CD4-positive, alpha-beta T cell treated with Interleukin-6 for 4 hours (primary cell): Measurements from ENCODE around the gene CERKL.
A peak's percentile ranks its signal among the peaks of the same experiment; 100 is the strongest.

Experiments
- DNase-seq: peaks from one replicate; pipeline ENCODE4 v3.0.0-alpha.2; 2020; ENCODE audit warnings: mixed read lengths

The CERKL gene

DNA sequence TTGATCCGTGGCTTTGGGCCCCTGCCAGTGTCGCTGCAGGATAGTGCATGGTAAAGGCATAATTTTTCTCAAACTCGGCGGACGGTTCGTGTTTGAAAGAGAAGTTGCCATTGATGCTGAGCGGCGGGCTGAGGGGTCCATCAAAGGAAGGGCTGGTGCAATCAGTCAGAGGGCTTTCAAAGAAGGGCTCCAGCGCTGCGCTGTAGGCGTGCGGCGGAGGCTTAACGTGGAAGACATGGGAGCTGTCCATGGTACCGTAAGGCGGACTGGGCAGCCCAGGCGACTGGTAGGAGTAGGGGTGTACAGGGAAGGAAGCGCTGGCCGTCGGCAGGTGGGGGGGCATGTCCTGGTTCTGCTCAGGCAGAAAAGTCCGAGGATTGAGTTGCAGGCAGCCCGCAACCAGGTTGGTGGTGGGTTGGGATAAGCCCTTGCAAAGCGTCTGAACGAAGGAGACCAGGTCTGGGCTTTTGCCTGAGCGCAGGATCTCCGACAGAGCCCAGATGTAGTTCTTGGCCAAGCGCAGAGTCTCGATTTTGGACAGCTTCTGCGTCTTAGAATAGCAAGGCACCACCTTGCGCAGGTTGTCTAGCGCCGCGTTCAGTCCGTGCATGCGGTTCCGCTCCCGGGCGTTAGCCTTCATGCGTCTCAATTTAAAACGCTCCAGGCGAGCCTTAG is 21.1 kb upstream of the CERKL start:
- DNase-seq: peak; percentile 49

DNA sequence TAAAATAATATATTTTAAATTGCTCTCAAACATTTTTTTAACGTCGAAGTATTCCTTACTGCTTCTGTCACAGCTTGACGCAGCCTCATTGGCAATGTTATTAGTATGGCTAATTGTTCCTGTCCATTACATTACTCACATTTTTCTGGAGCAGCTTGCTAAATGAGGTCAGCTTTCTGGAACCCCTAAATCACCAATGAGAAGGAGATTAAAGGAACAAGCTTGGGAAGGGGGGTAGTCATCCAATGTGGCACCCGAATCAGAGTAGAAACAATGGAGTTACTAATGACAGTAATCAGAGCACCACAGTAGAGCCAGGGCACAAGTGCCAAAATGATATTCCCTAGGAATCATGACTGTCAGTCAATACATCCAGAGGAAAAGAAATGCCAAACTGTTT is 18.3 kb upstream of the CERKL start:
- no peak for DNase-seq

DNA sequence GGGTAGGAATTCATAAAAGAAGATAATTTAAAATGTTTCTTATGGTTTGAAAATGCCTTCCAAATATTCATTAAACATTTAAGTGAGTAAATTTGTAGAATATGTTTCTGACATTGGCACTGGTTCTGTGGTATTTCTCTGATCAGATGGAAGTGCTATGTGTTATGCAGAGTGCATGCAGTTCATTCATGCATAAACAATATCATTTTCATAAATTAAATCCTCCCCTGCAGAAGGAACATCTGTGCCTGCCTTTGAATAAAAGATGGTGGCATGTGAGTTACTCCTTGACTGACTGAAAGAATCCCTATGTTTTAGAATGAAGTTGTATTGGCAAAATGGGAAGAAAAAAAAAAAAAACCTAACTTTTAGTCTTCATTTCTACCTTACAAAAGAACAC is 17.6 kb upstream of the CERKL start:
- DNase-seq: no peak

DNA sequence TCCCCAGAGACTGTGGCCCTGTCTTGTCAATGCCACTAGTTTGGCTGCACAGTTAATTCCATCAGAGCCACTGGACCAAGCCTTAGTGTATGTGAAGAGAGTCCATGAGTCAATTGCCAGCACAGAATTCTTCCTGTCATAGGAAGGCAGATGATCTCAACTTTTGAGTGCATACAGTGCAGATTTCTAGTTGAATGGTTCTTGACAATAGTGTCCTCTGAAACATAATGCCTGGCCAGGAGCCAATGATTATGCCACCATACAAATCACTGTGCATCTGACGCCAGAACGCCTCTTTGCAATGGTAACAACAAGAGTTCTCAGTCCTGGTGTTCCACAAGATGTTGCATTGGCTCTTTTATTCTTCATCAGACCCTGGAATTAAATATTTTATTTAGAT is 16.3 kb upstream of the CERKL start:
- DNase-seq: no peak

DNA sequence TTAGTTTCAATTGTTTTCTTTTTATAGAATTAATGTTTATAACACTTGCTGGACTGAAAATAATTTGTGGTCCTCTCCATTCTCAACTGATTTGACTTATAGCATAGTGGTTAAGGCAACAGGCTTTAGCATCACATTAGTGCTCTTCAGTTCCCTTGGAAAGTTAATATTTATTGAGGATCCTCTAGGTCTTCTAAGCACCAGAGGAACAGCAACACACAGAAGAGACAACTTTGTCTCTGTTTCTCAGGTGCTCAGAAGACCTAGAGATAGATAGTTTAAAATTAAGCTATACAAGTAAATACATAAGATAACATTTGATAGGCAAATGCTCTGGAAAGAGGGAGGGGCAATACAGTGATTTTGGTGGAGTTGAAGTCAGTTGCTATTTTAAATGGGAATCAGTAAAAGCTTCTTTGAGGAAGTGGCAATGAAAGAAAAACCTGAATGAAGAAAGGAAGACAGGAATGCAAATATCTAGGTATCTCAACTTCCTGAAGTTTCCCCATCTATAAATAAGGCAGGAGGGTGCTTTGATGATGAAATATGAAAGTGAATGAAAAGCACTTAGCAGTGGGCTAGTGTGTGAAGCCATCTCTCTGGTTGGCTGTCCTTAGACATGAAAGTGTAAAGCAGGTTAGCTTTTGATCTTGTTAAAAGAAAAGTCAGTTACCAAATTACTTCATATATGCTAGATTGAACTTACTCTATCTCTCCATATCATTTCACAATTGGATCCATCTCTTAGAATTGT is 15.5 kb upstream of the CERKL start:
- DNase-seq: no peak

DNA sequence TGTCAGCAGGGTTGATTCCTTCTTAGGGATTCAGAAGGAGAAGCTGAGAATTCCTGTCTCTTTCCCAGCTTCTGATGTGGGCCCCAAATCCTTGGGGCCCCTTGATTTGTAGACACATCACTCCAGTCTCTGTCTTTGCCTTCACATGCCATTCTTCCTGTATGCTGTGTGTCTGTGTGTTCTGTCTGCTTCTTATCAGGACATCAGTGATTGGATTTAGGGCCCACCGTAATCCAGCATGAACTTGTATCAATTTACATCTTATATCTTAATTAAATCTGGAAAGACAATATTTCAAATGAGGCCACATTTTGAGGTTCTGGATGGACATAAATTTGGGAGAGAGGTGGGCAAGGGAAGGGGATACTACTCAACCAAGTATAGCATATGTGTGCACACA is 13.7 kb upstream of the CERKL start:
- DNase-seq: no peak

DNA sequence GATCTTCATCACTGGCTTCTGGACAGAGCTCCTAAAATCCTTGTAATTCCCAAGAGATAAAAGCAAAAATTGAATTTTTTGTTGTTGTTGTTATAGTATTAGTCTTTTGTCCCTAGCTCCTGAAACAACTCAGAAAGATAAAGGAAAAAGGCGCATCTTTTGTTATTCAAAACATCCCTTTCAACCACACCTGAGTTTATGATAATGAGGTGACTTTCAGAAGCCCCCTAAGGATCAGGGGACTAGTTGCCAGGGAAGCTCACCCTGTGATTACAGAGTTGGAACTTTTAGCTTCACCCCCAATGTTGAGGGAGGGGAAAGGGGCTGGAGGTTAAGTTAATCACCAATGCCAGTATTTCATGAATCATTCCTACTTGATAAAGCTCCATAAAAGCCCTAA is 10.3 kb upstream of the CERKL start:
- DNase-seq: no peak

DNA sequence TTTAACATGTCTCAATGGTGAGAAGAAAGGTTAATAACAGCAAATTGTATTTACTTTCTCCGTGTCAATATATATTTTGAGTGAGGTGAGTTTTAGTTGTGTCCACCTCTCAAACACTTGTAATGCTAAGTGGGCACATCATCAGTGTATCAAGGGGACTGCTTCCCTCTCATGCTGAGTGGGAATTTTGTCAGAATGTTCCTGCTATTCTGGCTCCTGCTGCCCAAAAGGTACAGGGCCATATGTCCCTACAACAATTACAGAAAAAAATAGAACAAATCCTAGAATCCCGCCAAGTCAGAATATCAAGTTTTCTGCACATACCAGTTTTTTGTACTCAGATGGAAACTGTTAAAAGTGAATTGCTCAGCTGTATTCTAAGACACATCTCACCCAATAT is 5.4 kb upstream of the CERKL start:
- DNase-seq: no peak

DNA sequence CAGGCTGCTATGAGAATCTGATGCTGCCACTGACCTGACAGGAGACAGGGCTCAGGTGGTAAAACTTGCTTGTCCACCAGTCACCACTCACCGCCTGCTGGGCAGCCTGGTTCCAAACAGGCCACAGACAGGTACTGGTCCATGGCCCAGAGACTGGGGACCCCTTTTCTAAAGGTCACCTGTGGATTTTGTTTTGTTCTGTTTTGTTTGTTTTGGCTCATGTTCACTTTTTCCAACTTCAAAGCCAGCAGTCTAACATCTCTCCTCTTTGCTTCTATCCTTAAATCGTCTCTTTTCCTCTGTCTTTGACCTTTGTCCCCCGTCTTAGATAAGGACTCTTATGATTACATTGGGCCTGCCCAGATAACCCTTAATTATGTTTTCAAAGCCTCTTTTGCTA is 3.3 kb upstream of the CERKL start:
- no peak for DNase-seq

DNA sequence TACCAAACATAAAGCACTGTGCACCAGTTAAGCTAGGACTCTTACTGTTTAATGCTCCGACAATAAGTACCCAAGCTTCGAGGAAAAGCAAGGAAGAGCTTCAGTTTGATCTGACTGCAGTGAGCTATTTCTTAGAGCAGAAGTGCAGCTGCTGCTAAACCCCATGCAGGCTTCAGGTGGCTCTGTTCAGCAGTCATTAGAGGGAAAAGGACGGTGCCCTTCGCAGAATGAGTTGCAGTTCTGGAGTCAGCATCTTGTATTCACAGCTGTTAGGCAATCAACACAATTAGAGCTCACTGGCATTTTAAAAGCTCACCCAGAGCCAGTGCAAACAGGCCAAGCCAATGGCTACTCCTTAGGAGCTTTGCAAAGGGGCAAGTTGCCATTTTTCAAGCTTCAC is 1.5 kb upstream of the CERKL start:
- DNase-seq: no peak

DNA sequence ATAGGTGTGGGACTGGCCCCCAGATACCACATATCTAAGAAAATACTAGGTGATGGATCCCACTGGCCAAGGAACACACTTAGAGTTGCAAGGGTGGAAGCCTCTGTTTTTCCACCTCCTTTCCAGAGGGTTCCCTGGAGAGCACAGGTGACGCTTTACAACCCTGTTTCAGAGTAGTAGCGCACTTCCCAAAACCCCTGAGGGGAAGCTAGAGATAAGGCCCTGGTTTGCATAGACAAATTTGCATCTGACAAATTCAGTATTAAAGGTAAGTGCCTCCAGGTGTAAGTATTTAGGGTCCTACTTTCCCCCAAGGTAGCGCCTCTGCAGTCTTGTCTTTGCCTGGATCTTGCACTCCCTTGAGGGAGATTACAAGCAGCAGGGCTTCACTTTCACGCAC is 474 bp upstream of the CERKL start:
- DNase-seq: no peak

DNA sequence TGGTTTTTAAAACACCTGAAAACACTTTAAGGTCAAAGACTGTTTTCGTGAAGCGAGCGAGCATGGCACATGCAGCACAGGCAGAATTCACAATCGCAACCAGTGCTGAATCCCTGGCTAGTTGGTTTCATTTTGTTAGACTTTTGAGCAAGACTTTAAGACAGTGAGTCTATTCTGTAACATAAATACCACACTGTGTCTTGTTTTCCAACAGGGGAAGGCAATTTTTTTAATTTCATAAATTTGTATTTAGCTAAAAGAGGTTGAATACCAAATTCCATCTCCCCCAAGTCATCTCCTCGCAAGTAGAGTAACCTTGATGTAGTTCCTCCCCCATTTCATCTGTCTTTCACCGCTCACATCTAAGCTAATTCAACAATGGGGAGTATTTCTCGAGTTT is 1.4 kb downstream of the CERKL start:
- no peak for DNase-seq

DNA sequence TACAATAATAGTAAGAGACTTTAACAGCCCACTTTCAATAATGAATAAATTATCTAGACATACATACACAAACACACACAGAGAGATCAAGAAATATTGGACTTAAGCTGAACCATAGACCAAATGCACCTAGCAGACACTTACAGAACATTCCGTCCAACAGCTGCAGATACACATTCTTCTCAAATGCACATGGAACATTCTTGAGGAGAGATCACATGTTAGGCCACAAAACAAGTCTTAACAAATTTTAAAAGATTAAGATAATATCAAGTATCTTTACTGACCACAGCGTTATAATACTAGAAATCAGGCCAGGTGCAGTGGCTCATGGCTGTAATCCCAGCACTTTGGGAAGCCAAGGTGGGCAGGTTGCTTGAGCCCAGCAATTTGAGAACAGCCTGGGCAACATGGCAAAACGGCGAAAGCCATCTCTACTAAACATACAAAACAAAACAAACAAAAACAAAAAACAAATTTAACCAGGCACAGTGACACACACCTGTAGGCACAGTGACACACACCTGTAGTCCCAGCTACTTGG is 7.4 kb downstream of the CERKL start:
- no peak for DNase-seq

DNA sequence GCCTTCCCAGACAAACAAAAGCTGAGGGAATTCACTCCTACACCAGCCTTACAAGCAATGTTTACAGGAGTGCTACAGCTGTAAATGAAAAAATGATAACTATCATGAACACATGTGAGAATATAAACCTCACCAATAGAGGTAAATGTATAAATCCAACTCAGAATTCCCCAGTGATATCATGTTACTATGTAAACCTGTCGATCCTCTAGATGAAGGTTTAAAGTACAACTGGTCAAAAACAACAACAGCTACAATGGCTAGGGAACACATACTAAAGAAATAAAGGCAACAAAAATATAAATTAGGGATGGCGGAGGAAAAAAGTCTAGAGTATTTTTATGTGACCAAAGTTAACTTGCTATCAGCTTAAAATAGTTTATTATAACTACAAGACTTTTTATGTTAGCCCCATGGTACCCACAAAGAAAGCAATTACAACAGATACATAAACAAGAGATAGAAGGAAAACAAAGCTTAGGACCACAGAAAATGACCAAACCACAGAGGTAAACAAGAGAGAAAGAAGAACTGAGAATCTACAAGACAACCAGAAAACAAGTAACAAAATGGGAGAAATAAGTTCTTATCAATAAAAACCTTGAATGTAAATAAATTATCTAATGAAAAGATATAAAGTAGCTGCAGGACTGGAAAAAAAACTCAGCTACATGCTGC is 8.3 kb downstream of the CERKL start:
- DNase-seq: no peak

DNA sequence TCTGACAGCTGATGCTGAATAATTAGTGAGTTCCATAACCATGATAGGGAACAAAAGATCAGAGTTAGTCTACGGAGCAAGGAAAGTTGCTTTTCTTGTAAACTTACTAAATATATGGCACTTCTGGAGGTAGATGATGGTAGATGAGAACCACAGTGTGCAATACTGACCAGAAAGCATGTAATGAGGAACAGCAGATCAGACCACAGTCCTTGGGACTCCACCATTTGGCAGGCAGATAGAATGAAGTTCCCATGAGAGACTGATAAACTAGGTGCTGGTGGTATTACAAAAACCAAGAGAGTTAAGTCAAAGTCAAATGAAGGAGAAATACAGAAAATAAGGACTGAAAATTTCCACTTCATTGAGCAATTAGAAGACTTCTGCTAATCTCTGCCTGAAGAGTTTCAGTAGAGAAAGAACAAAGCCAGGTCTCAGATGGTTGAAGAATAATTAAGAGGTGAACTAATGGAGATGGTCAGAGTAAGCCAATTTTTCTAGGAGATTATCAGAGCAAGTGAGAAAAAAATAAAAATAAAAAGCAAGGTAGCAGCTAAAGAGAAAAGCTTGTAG is 10.4 kb downstream of the CERKL start:
- DNase-seq: no peak

DNA sequence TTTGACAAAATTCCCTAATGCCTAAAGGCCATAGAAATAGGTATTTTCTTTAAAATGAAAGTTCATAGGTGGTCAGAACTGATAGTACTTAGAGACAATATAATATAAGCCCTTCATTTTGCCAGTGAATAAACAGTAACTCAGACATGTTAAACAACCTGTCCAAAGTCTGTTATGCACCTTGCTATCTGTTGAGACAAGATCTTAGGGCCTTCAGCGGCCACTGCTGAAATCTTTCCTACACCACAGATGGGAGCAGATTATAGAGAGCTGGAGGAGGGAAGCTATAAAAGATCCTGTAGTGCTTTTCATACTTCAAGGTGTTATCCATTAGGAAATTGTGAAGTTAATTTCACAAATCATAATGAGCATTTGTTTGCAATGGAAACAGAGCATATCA is 13.8 kb downstream of the CERKL start:
- DNase-seq: no peak

DNA sequence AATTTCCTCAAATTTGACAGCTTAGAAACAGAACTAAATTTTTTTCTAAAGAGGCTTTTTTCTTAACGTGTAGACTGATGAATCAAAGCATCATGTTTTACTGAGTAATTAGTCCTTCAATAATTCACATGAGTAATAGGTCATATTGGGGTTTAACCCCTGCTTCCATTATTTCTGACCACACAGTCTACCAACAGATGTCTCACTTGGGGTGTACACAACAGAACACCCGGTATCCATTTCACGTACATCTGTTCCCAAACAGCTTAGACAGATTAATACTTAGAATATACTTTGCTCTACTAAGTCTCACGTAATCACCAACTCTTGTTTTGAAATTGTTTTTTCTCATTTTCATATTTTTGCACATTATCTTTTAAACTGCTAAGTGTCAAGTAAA is 14.8 kb downstream of the CERKL start:
- DNase-seq: no peak

DNA sequence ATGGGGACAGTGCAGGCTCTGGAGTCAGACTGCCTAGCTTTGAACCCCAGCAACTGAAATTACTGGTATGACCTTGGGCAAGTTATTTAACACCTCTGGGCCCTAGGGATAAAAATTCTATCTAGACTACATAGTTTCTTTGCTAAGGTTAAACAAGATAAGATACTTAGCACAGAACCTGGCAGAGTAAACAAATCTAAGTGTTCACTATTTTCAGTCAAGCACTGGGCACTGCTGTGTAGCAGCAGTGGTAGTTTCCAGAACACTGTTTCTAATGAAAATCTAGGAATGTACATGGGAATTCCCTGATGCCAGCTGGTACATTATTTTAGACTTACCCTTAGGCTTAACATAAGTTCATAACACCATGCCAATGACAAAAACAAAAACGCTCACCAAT is 17.2 kb downstream of the CERKL start:
- DNase-seq: no peak

DNA sequence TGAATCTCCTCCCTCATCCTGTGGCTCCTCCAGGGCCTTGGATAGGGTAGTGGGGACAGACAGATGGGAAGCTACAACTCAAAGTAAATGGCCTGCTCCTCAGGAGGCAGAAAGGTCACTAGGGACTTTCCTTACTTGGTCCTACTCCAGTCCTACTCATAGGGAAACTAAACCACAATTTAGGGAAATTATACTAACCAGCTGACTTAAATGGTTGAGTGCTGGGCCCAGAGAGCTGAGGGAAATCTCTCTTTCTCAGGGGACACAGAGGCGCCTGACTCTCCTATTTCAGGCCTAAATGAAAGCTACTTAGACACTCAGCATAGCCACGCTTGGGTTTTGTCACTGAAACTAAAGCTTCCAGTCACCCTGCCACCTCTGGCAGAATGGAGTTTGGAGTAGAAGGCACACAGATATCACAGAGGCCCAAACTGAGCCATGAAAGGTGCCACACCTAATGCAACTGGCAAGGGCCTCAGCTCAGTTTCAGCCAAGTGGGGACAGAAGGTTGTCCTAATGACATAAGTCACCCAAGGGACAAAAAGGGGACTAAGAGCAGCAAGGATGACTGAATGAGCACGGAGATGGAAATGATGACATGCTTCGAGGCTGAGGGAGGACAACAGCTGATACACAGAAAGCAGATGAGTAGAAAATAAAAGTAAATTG is 24.0 kb downstream of the CERKL start:
- no peak for DNase-seq

DNA sequence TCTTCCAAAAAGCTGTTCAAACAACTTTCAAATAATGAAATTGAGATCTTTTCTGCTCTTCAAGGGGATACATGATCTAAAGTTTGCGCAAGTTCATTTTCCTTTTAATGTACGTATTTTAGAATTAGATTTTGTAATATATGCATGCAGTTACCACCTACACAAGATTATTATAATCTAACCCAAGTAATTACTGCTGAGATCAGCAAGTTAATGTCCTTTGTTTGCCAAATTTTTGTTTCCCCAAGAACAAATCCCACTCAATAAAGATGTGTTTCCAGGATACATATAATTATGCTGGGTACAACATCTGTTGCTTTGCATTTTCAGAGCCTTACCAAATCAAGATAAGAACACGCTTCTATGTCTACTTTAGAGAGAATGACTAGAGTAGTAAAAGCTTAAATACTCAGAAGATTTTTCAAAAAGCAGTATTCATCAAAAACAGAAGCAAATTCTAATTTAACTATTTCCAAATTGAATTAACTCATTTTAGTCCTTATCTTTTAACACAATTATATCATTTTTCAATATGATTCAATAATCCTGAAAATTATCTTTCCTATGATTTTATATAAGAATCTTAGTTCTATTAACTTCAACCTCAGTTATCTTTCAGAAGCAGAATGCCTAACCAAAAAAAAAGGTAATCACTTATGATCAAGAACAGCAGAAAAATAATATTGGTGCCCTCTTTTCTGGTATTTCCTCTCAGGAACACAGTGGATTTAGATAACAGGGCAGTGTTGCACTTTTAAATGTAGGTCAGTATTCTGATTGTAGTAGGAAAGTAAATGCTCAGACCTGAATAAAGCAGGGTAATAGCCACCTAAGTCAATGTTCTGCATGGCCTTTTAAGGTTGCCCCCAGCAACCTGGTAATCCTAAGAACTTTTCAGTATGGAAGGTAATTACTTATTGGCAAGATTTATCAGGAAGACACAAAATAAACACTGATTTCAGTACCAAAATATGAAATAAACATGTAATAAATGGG is 28.0 kb downstream of the CERKL start:
- no peak for DNase-seq

DNA sequence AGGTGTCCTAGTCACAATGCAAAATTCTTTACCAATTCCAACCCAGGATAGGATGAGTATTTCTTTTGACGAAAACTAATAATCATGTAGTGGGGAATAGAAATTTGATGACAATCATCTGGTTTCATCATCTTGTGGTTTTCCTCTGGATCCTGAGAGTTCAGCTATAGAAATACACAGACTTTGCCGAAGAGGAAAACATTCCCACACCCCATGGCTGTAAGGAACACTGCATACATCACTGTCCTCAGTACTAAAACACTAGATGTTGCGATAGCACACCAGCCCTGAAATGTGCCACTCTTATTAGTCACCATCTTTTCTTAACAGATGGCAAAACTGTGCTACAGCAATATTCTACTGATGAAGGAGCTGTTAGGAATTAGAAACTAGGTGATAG is 29.4 kb downstream of the CERKL start:
- no peak for DNase-seq

DNA sequence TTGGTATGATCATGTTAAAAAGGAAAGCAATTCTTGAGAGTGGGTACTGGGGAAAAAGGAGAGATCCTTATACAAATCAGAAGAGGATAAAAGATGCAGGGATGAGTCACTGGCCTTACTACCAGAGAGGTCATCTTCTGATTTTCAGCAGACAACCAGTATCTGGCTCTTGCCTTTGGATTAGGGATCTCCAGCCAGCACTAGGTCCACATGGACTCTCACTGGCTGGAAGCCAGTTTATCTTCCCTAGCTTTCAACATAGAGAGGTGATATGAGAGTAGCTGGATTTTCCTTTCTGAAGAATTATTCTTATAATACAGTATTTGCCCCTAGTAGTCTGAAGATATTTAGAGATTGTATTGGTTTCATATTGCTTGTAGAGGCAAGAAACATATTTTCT is 30.2 kb downstream of the CERKL start:
- DNase-seq: no peak
